IPS-20b (cell line): Measurements from ENCODE around the gene PAF1.

Source experiments
- H3K27ac ChIP-seq: one replicate; pipeline ENCODE4 v1.5.1; 2013; ENCODE audit warnings: low read length
- H3K27me3 ChIP-seq: 2 replicates; pipeline ENCODE4 v1.6.1; 2013; ENCODE audit warnings: mild to moderate bottlenecking, low read length, inconsistent platforms; ENCODE audit not compliant: insufficient read depth
- H3K36me3 ChIP-seq: 2 replicates; pipeline ENCODE4 v1.6.1; 2013; ENCODE audit warnings: low read depth, mild to moderate bottlenecking, inconsistent platforms, low read length, moderate library complexity; ENCODE audit not compliant: insufficient read depth
- H3K4me1 ChIP-seq: 2 replicates; pipeline ENCODE4 v1.6.1; 2013; ENCODE audit warnings: mild to moderate bottlenecking, control low read depth, inconsistent platforms, low read length, moderate library complexity; ENCODE audit not compliant: insufficient read depth
- H3K4me3 ChIP-seq: 2 replicates; pipeline ENCODE4 v1.5.1; 2013; ENCODE audit warnings: mild to moderate bottlenecking, low read length, inconsistent platforms
- H3K9ac ChIP-seq: 2 replicates; pipeline ENCODE4 v1.6.1; 2013; ENCODE audit warnings: low read depth, mild to moderate bottlenecking, inconsistent platforms, low read length, moderate library complexity
- H3K9me3 ChIP-seq: 2 replicates; pipeline ENCODE4 v1.6.1; 2013; ENCODE audit warnings: mild to moderate bottlenecking, low read depth, low read length, inconsistent platforms; ENCODE audit not compliant: insufficient read depth

Gene PAF1

DNA sequence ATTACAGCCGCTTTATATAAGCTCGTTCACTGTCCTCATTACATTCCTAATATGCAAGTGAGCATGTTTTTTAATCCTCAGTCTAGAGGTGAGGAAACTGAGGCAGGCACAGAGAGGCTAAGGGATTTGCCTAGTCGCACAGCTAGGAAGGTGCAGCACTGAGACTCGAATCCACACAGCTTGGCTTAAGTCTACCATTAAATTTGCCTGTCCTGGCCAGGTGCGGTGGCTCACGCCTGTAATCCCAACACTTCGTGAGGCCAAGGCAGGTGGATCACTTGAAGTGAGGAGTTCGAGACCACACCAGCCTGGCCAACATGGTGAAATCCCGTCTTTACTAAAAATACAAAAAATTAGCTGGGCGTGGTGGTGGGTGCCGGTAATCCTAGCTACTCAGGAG lies 36.8 kb upstream of the PAF1 start:
- H3K27ac ChIP-seq = no peak overlapping the region
- H3K9ac ChIP-seq = no peak overlapping the region; the same call in 1 of the 2 replicates
- peaks cover 15% of the 10 kb centered on the region for H3K4me1 ChIP-seq

DNA sequence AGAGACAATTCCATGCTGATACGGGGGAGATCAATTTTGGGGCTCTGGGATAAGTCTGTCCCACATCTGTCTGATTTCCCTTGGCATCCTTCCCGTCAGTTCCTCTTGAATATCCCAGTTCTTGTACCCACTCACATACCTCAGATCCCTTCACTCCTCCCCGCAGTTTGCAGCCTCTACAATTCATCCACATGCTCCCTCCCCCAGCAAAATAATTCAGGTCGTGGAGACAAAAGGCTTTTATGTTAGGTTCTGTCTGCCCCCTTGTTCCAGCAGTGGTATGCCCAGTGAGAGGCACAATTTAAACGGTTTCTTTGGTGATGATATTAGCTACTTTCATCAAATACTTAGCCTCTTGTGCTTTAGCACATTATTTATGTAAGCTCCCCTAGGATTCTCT lies 35.3 kb upstream of the PAF1 start:
- H3K9ac ChIP-seq = no peak overlapping the region
- H3K4me3 ChIP-seq = no peak overlapping the region
- no peaks in the 10 kb centered on the region for H3K9me3 ChIP-seq
- no peak overlapping the region for H3K27ac ChIP-seq
- H3K27me3 ChIP-seq = no peaks in the 10 kb centered on the region
- H3K4me1 ChIP-seq = peaks cover 15% of the 10 kb centered on the region
- H3K36me3 ChIP-seq = peaks cover 47% of the 10 kb centered on the region

More for the DNA sequence above, 36.8 kb upstream of the PAF1 start:
- no peaks in the 10 kb centered on the region for H3K27me3 ChIP-seq
- peaks cover 45% of the 10 kb centered on the region for H3K36me3 ChIP-seq
- no peaks in the 10 kb centered on the region for H3K9me3 ChIP-seq
- H3K4me3 ChIP-seq = peak overlapping the region; percentile 1; the same call in 1 of the 2 replicates

- peaks cover 51% of the 10 kb centered on the region for H3K36me3 ChIP-seq
- no peak overlapping the region for H3K4me3 ChIP-seq
- H3K27ac ChIP-seq = no peak overlapping the region
These were observed 34.8 kb upstream of the PAF1 start for GRCh38 chr19:39425744-39426143.

DNA sequence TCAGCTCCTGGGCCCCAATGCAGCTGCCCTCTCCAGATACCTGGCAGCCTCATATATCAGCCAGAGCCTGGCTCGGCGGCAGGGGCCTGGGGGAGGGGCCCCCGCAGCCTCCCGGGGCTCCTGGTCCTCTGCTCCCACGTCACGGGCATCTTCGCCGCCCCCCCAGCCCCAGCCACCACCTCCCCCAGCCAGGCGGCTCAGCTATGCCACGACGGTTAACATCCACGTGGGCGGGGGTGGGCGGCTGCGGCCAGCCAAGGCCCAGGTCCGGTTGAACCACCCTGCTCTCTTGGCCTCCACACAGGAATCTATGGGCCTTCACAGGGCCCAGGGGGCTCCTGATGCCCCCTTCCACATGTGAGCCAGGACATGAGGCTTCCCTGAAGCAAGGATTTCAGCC lies 34.0 kb upstream of the PAF1 start:
- H3K9ac ChIP-seq = no peak overlapping the region
- no peak overlapping the region for H3K4me3 ChIP-seq
- H3K9me3 ChIP-seq = no peaks in the 10 kb centered on the region
- H3K4me1 ChIP-seq = peaks cover 15% of the 10 kb centered on the region
- H3K36me3 ChIP-seq = peaks cover 59% of the 10 kb centered on the region
- no peak overlapping the region for H3K27ac ChIP-seq
- H3K27me3 ChIP-seq = no peaks in the 10 kb centered on the region

More at GRCh38 chr19:39425744-39426143, 34.8 kb upstream of the PAF1 start:
- Histone ChIP-seq H3K9ac (no peak overlapping the region), H3K27me3 (no peaks in the 10 kb centered on the region), H3K4me1 (peaks cover 15% of the 10 kb centered on the region), H3K9me3 (no peaks in the 10 kb centered on the region)

- H3K4me3 ChIP-seq = no peak overlapping the region
- peaks cover 8% of the 10 kb centered on the region; the same call in 1 of the 2 replicates for H3K4me1 ChIP-seq
- H3K27me3 ChIP-seq = no peaks in the 10 kb centered on the region
- H3K9ac ChIP-seq = no peak overlapping the region
- peaks cover 71% of the 10 kb centered on the region for H3K36me3 ChIP-seq
- no peaks in the 10 kb centered on the region for H3K9me3 ChIP-seq
- H3K27ac ChIP-seq = no peak overlapping the region
These were observed 32.6 kb upstream of the PAF1 start for GRCh38 chr19:39423258-39424086.

DNA sequence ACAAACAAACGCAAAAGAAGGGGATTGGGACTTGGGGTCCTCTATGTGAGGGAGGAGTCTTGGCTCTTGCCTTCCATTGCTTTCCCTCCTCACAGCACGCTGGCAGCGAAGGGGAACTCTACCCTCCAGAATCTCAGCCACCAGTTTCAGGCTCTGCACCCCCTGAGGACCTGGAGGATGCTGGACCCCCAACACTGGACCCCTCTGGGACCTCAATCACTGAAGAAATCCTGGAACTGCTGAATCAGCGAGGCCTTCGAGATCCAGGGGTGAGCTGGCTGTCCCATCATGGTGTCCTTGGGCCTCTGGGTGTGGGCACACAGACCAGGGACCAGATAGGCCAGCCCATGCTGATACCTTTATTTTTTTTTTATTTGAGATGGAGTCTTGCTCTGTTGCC lies 31.1 kb upstream of the PAF1 start:
- no peak overlapping the region for H3K9ac ChIP-seq
- H3K36me3 ChIP-seq = peaks cover 83% of the 10 kb centered on the region
- no peak overlapping the region for H3K27ac ChIP-seq
- no peaks in the 10 kb centered on the region for H3K27me3 ChIP-seq
- no peak overlapping the region for H3K4me3 ChIP-seq
- H3K9me3 ChIP-seq = no peaks in the 10 kb centered on the region
- no peaks in the 10 kb centered on the region for H3K4me1 ChIP-seq

DNA sequence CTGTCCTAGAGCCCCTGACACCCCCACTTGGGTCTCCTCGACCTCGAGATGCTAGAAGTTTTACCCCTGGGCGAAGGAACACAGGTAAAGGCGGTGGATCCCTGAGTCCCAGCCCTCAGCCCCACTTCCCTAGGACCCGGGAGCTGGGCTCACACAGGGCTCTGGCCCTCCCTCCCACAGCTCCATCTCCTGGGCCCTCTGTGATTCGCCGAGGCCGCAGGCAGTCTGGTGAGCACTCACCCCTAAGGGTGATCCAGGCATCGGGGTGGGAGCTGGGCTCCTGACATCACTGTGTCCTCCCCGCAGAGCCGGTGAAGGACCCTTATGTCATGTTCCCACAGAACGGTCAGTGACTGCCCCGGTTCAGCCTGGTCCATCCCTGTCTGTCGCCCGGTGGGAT lies 29.9 kb upstream of the PAF1 start:
- H3K36me3 ChIP-seq = peaks cover 91% of the 10 kb centered on the region
- H3K4me1 ChIP-seq = no peaks in the 10 kb centered on the region
- H3K4me3 ChIP-seq = no peak overlapping the region
- H3K9me3 ChIP-seq = no peaks in the 10 kb centered on the region
- H3K27ac ChIP-seq = no peak overlapping the region
- H3K27me3 ChIP-seq = no peaks in the 10 kb centered on the region
- no peak overlapping the region for H3K9ac ChIP-seq

DNA sequence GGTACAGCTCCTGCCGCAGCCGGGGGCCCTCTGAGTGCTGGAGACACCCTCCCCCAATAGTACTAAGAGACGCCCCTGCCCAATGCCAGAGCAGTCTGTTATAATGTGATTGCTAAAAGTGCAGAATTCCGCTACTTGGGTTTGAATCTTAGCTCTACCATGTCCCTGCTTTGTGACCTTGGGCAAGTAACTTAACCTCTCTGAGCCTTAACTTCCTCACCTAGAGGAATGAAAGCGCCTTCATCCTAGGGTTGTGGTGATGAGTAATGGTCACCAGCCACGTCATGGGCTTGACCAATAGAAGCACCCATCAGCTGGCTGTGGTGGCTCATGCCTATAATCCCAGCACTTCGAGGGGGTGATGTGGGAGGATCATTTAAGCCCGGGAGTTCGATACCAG lies 28.1 kb upstream of the PAF1 start:
- Histone ChIP-seq H3K27me3 (no peaks in the 10 kb centered on the region), H3K27ac (no peak overlapping the region), H3K9me3 (no peaks in the 10 kb centered on the region), H3K9ac (no peak overlapping the region), H3K36me3 (peaks cover 77% of the 10 kb centered on the region), H3K4me3 (no peak overlapping the region), H3K4me1 (peaks cover 4% of the 10 kb centered on the region; the same call in 1 of the 2 replicates)

DNA sequence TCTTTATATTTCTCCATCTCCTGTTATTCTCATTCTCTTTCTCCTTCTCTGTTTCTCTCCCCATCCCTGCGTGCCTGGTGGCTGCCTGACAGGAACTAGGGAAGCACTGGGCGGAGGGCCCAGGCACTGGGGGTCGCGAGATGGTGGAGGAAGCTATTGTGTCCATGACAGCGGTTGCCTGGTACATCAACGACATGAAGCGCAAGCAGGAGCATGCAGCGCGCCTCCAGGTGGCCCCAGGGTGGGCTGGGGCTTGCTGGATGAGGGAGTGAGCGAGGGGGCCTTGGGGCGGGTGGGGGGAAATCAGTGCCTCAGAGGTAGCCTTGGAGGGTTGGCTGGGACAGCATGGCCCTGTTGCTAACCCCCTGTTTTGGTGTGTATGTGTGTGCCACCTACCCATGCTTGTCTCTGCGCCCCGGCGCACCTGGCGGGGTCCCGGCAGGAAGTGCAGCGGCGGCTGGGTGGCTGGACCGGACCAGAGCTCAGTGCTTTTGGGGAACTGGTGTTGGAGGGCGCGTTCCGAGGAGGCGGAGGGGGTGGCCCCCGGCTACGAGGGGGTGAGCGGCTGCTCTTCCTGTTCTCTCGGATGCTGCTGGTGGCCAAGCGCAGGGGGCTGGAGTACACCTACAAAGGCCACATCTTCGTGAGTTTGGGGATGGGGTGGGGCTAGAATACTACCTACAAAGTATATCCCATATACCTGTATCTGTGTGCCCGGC lies 26.7 kb upstream of the PAF1 start:
- no peaks in the 10 kb centered on the region for H3K9me3 ChIP-seq
- H3K27ac ChIP-seq = no peak overlapping the region
- peaks cover 63% of the 10 kb centered on the region for H3K36me3 ChIP-seq
- no peak overlapping the region for H3K4me3 ChIP-seq
- peaks cover 4% of the 10 kb centered on the region; the same call in 1 of the 2 replicates for H3K4me1 ChIP-seq
- no peak overlapping the region for H3K9ac ChIP-seq
- no peaks in the 10 kb centered on the region for H3K27me3 ChIP-seq

GRCh38 chr19:39416152-39417120 lies 25.5 kb upstream of the PAF1 start:
- peaks cover 6% of the 10 kb centered on the region for H3K4me1 ChIP-seq
- no peak overlapping the region for H3K4me3 ChIP-seq
- H3K27me3 ChIP-seq = no peaks in the 10 kb centered on the region
- no peak overlapping the region for H3K27ac ChIP-seq
- no peaks in the 10 kb centered on the region for H3K9me3 ChIP-seq
- H3K36me3 ChIP-seq = peaks cover 54% of the 10 kb centered on the region
- no peak overlapping the region for H3K9ac ChIP-seq
